HepG2 (cell line): ENCODE results near the gene NGEF. TPM values are rescaled to one million over a fixed set of nuclear protein-coding genes. Genes with fewer than 3 reads are reported as not detected.

Experiments used
- ARHGAP35 ChIP-seq: sonication (generic); formaldehyde crosslinking; IDR thresholded peaks from 2 replicates; pipeline ENCODE4 v1.9.0; 2022; ENCODE audit warnings: mild to moderate bottlenecking, inconsistent platforms, moderate library complexity, missing genetic modification reagents, borderline replicate concordance
- ATAD3A ChIP-seq: sonication (generic); formaldehyde crosslinking; IDR thresholded peaks from 2 replicates; pipeline ENCODE4 v1.4.0; 2020; ENCODE audit warnings: missing genetic modification reagents
- FOXP1 ChIP-seq, 2 experiments: fragments of 450-650 bp in 1 of 2; IDR thresholded peaks; 2 replicates each; pipeline ENCODE4 v1.6.1; 2017 to 2018; ENCODE audit warnings: antibody characterized with exemption in 1 of 2
- GATAD2A ChIP-seq: IDR thresholded peaks from 2 replicates; pipeline ENCODE4 v1.6.1; 2016
- HDAC2 ChIP-seq: sonication (generic); formaldehyde crosslinking; IDR thresholded peaks from 2 replicates; pipeline ENCODE4 v1.4.0; 2020; ENCODE audit warnings: missing genetic modification reagents
- MLXIP ChIP-seq: sonication (generic); formaldehyde crosslinking; IDR thresholded peaks from 2 replicates; pipeline ENCODE4 v1.9.0; 2021; ENCODE audit warnings: missing genetic modification reagents, borderline replicate concordance
- MXD1 ChIP-seq: sonication (generic); formaldehyde crosslinking; IDR thresholded peaks from 2 replicates; pipeline ENCODE4 v1.4.0; 2020; ENCODE audit warnings: mild to moderate bottlenecking, missing genetic modification reagents
- NFKBIZ ChIP-seq: IDR thresholded peaks from 2 replicates; pipeline ENCODE4 v1.6.1; 2018; ENCODE audit warnings: missing genetic modification reagents, missing compliant biosample characterization
- RFXANK ChIP-seq: IDR thresholded peaks from 2 replicates; pipeline ENCODE4 v1.6.1; 2016
- TAF15 ChIP-seq: fragments of 200-400 bp; formaldehyde crosslinking; IDR thresholded peaks from one replicate; pipeline ENCODE4 v1.6.1; 2018; ENCODE audit warnings: mild to moderate bottlenecking, low read depth, low read length; ENCODE audit not compliant: poor library complexity, severe bottlenecking
- THRA ChIP-seq: sonication (generic); formaldehyde crosslinking; IDR thresholded peaks from 2 replicates; pipeline ENCODE4 v1.4.0; 2020; ENCODE audit warnings: missing genetic modification reagents, borderline replicate concordance
- ZBTB42 ChIP-seq: sonication (generic); formaldehyde crosslinking; IDR thresholded peaks from 2 replicates; pipeline ENCODE4 v1.5.0; 2020; ENCODE audit warnings: mild to moderate bottlenecking, missing genetic modification reagents
- ZEB1 ChIP-seq: IDR thresholded peaks from 2 replicates; pipeline ENCODE4 v1.6.1; 2012; ENCODE audit warnings: mild to moderate bottlenecking, low read depth, inconsistent platforms; ENCODE audit not compliant: insufficient replicate concordance
- ZFP37 ChIP-seq: sonication (generic); formaldehyde crosslinking; IDR thresholded peaks from 2 replicates; pipeline ENCODE4 v1.4.0; 2020; ENCODE audit warnings: missing genetic modification reagents, borderline replicate concordance
- ZKSCAN5 ChIP-seq: sonication (generic); formaldehyde crosslinking; IDR thresholded peaks from 2 replicates; pipeline ENCODE4 v1.5.1; 2020; ENCODE audit warnings: mild to moderate bottlenecking, missing genetic modification reagents
- ZNF510 ChIP-seq: sonication (generic); formaldehyde crosslinking; IDR thresholded peaks from 2 replicates; pipeline ENCODE4 v1.4.0; 2020; ENCODE audit warnings: low read depth, mild to moderate bottlenecking, missing genetic modification reagents
- ZNF703 ChIP-seq: sonication (generic); formaldehyde crosslinking; IDR thresholded peaks from 2 replicates; pipeline ENCODE4 v1.5.1; 2020; ENCODE audit warnings: missing genetic modification reagents, mild to moderate bottlenecking, moderate library complexity, borderline replicate concordance
- ZNF790 ChIP-seq: sonication (generic); formaldehyde crosslinking; IDR thresholded peaks from 2 replicates; pipeline ENCODE4 v1.8.0; 2022; ENCODE audit warnings: missing genetic modification reagents, mild to moderate bottlenecking, borderline replicate concordance
- polyA plus RNA-seq, 8 experiments: library from polyadenylated mRNA; depleted of rRNA in 3 of 8; stranded (reverse) in 7 of 8; unstranded in 1 of 8; fragments of >200 nt; fragmentation: Illumina TruSeq in 4 of 8; extraction: Trizol in 4 of 8; gene quantifications; 2 replicates each; pipeline versions ENCODE4 v1.2.1 to v1.2.3, GENCODE V29; 2011 to 2016; ENCODE audit warnings: low read depth in 4 of 8, missing spikeins in 1 of 8, mixed read lengths in 1 of 8; ENCODE audit not compliant: insufficient read depth in 1 of 8
- total RNA-seq, 5 experiments: library from RNA; depleted of rRNA; stranded (reverse); fragments of >200 nt; fragmentation: Illumina TruSeq; extraction: Trizol; gene quantifications; 2 replicates each; pipeline ENCODE4 v1.2.3, GENCODE V29; 2016; ENCODE audit warnings: low read depth in 1 of 5
- TF ChIP-seq, protein P1 (sequence below): sonication (generic); formaldehyde crosslinking; IDR thresholded peaks from 2 replicates; pipeline ENCODE4 v1.4.0; 2020; ENCODE audit warnings: missing genetic modification reagents
- TF ChIP-seq, protein P2 (sequence below): sonication (generic); formaldehyde crosslinking; conservative IDR thresholded peaks from 2 replicates; pipeline ENCODE4 v1.4.0; 2020; ENCODE audit warnings: mild to moderate bottlenecking, missing genetic modification reagents, moderate library complexity

NGEF gene
- total and polyA plus RNA-seq, 2 of the 13 experiments (the other 11 are each of a cell fraction or from before 2014, with no cell fraction given): 14.4 to 36.9 TPM

DNA sequence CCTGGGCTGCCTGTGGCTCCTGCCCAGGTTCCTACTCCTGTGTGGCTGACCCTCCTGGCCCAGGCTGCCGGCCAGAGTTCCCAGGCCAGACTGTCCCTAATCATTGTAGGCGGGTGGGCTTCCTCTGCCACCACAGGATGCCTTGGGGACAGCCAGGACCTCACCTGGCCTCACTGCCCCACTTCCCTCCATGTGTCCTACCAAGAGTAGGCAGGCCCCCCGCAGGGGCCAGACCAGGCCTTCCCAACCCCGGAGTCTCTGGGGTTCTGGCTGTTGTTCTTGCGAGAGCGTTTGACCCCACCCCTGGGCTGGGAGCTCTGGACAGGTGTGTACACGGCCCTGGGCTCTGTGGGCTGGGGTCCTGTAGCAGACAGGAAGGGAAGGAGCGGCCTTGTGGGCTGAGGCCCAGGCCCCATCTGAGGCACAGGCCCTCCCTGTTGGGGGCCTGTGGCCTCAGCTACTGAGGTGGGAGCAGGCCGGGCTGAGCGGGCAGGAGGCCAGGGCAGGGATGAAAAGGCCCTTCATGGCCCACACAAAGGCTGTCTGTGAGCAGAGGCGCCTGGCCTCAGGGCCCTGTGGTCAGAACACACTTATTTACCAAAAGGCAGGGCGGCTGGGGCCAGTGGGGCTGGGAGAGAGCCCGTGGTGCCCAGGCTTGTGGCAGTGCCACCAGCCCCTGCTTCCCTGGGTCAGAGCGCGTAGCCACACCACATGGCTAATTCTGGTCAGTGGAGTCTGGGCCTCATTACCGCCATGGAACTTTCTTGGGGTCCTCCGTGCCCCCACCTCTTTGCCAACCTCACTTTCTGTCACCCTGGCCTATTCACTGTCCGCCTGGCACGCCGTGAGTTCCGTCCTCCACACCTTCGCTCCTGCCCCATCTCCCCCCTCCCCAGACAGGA lies 141.0 kb downstream of the NGEF start (continued):
- TF ChIP-seq MLXIP (no peak), ARHGAP35 (CRISPR knock-in tag) (no peak), RFXANK (CRISPR knock-in tag) (no peak), ZKSCAN5 (no peak), ZFP37 (CRISPR knock-in tag) (no peak), ATAD3A (no peak), ZNF510 (CRISPR knock-in tag) (peak; percentile 94; the same call in 1 of the 2 replicates), TAF15 (peak; percentile 57), MXD1 (CRISPR knock-in tag) (no peak), ZEB1 (peak; percentile 27), ZBTB42 (CRISPR knock-in tag) (peak; percentile 61; the same call in 1 of the 2 replicates), GATAD2A (peak; percentile 94), NFKBIZ (no peak), ZNF790 (peak; percentile 20; the same call in 1 of the 2 replicates), HDAC2 (CRISPR knock-in tag) (peak; percentile 83), ZNF703 (CRISPR knock-in tag) (no peak), FOXP1 (IDR thresholded peaks at IDR 0.05) (no peak), FOXP1 (CRISPR knock-in tag; IDR thresholded peaks at IDR 0.05) (peak; percentile 52; the same call in 1 of the 2 replicates), THRA (CRISPR knock-in tag) (peak; percentile 88; the same call in 1 of the 2 replicates)
- TF ChIP-seq, protein P1, sequence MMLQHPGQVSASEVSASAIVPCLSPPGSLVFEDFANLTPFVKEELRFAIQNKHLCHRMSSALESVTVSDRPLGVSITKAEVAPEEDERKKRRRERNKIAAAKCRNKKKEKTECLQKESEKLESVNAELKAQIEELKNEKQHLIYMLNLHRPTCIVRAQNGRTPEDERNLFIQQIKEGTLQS: no peak
- TF ChIP-seq, protein P2, sequence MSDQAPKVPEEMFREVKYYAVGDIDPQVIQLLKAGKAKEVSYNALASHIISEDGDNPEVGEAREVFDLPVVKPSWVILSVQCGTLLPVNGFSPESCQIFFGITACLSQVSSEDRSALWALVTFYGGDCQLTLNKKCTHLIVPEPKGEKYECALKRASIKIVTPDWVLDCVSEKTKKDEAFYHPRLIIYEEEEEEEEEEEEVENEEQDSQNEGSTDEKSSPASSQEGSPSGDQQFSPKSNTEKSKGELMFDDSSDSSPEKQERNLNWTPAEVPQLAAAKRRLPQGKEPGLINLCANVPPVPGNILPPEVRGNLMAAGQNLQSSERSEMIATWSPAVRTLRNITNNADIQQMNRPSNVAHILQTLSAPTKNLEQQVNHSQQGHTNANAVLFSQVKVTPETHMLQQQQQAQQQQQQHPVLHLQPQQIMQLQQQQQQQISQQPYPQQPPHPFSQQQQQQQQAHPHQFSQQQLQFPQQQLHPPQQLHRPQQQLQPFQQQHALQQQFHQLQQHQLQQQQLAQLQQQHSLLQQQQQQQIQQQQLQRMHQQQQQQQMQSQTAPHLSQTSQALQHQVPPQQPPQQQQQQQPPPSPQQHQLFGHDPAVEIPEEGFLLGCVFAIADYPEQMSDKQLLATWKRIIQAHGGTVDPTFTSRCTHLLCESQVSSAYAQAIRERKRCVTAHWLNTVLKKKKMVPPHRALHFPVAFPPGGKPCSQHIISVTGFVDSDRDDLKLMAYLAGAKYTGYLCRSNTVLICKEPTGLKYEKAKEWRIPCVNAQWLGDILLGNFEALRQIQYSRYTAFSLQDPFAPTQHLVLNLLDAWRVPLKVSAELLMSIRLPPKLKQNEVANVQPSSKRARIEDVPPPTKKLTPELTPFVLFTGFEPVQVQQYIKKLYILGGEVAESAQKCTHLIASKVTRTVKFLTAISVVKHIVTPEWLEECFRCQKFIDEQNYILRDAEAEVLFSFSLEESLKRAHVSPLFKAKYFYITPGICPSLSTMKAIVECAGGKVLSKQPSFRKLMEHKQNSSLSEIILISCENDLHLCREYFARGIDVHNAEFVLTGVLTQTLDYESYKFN: peak; percentile 92
